Panc1 (cell line): ENCODE data around the gene MTFP1. TPM values are rescaled to one million over a fixed set of nuclear protein-coding genes. Genes with fewer than 3 reads are reported as not detected.

ENCODE experiments used
- ATAC-seq: fragments of 200-7000 bp; cut with Tn5 transposase; 2 replicates; pipeline ENCODE4 v1.9.1; 2020; ENCODE audit warnings: mild to moderate bottlenecking, moderate library complexity
- BruUV-seq: library from RNA; stranded (reverse); fragments of 400-500 nt; replicated peaks from 2 replicates; lab custom pipeline; 2021; lab: Mats Ljungman, UMichigan
- CTCF ChIA-PET: fragments of 300-600 bp; sonication (Branson Sonifier 250); formaldehyde crosslinking; loops from one replicate; lab custom pipeline; 2022; ENCODE audit warnings: antibody characterized with exemption; lab: Charles Lee
- POLR2A ChIA-PET: fragments of 300-600 bp; sonication (Branson Sonifier 250); formaldehyde crosslinking; loops from one replicate; lab custom pipeline; 2022; ENCODE audit warnings: antibody characterized with exemption; lab: Charles Lee
- DNase-seq: peaks from one replicate; pipeline ENCODE4 v3.0.0-alpha.2; 2010; ENCODE audit warnings: low read depth, low spot score
- H3K27ac ChIP-seq: 2 replicates; pipeline ENCODE4 v1.5.1; 2011; ENCODE audit warnings: mild to moderate bottlenecking, low read length, inconsistent platforms
- H3K27me3 ChIP-seq: fragments of 200-500 bp; sonication (Bioruptor generic); 2 replicates; pipeline ENCODE4 v1.6.0; 2014; ENCODE audit warnings: low read length, inconsistent platforms; ENCODE audit not compliant: control insufficient read depth, insufficient read depth
- H3K36me3 ChIP-seq: fragments of 200-500 bp; sonication (Bioruptor generic); 2 replicates; pipeline ENCODE4 v1.5.1; 2014; ENCODE audit warnings: inconsistent platforms, mild to moderate bottlenecking, low read length, moderate library complexity; ENCODE audit not compliant: control insufficient read depth, insufficient read depth
- H3K4me1 ChIP-seq: 2 replicates; pipeline ENCODE4 v1.5.1; 2011; ENCODE audit warnings: inconsistent platforms, mild to moderate bottlenecking, low read length, moderate library complexity; ENCODE audit not compliant: control insufficient read depth, insufficient read depth
- H3K4me3 ChIP-seq, 2 experiments: 2 replicates each; pipeline ENCODE4 v1.5.1; 2011 to 2012; ENCODE audit warnings: low read depth in 2 of 2, low read length in 2 of 2, mild to moderate bottlenecking in 2 of 2, inconsistent platforms in 1 of 2, moderate library complexity in 1 of 2
- H3K9me3 ChIP-seq: fragments of 200-500 bp; sonication (Bioruptor generic); 2 replicates; pipeline ENCODE4 v1.5.1; 2014; ENCODE audit warnings: low read depth, mild to moderate bottlenecking, inconsistent platforms, low read length, moderate library complexity; ENCODE audit not compliant: control insufficient read depth, insufficient read depth
- POLR2AphosphoS5 ChIP-seq: IDR thresholded peaks from 2 replicates; pipeline ENCODE4 v1.6.1; 2012; ENCODE audit warnings: mild to moderate bottlenecking, low read depth, low read length, moderate library complexity
- SIN3A ChIP-seq: IDR thresholded peaks from 2 replicates; pipeline ENCODE4 v1.6.1; 2012; ENCODE audit warnings: low read depth, mild to moderate bottlenecking, low read length, moderate library complexity, borderline replicate concordance; ENCODE audit not compliant: insufficient read depth
- TCF7L2 ChIP-seq: IDR thresholded peaks from 2 replicates; pipeline ENCODE4 v1.6.1; 2011; ENCODE audit warnings: mild to moderate bottlenecking, low read depth, low read length, inconsistent platforms
- in situ Hi-C: cut with HindIII; loops from 2 replicates; pipeline ENCODE4 v1.10.0; 2016; ENCODE audit warnings: low sequenced_read_pairs, low pct_unique_long_range_greater_than_20kb
- intact Hi-C: fragments of 100-400 bp; cut with micrococcal nuclease; formaldehyde crosslinking; loops from one replicate; pipeline ENCODE4 v1.10.0; 2022; ENCODE audit not compliant: unreplicated experiment
- total RNA-seq: library from RNA; stranded (reverse); gene quantifications from one replicate; pipeline ENCODE4 v1.2.1, GENCODE V29; 2021; ENCODE audit not compliant: unreplicated experiment
- TF ChIP-seq, protein P1 (sequence below), 2 experiments: IDR thresholded peaks; 2 replicates each; pipeline ENCODE4 v1.6.1; 2011 to 2012; ENCODE audit warnings: low read depth in 2 of 2, control low read depth in 1 of 2, low read length in 1 of 2, mild to moderate bottlenecking in 1 of 2, moderate library complexity in 1 of 2; ENCODE audit not compliant: insufficient read depth in 1 of 2
- TF ChIP-seq, protein P2 (sequence below): fragments of 450-650 bp; IDR thresholded peaks from 2 replicates; pipeline ENCODE4 v1.5.1; 2017; ENCODE audit warnings: mild to moderate bottlenecking

The MTFP1 gene
- total RNA-seq, 1 experiment from 2014 or later = 21.5 TPM

DNA sequence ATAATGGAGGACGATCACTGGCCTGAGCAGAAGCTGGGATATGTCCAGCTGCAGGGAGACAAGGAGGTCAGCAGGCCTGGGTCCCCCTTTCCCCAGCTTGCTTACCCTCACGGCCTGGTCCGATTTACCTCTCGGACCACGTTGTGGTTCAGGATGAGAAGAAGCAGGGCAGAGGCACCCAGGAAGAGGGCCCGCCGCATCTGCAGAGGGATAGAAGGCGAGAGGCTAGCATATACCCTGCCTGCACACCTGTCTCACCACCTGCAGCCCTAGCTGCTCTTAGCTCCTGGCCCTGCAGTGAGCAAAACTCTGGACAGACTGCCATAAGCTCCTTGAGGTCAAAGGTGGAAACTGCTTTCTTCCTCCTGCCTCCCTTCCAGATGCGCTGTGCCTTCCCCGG, 39.6 kb upstream of the MTFP1 start:
- in situ Hi-C loops (no loop called here), intact Hi-C loops (loop anchor here (5.0 kb wide), 1 partner anchor 99 kb away; the partner anchor contains the start of gene CASTOR1)
- Histone ChIP-seq H3K4me1 (peaks cover 6% of the 10 kb centered on the region; the same call in 1 of the 2 replicates), H3K27me3 (no peaks in the 10 kb centered on the region), H3K9me3 (no peaks in the 10 kb centered on the region), H3K4me3 (peak overlapping the region in 1 of 2 experiments; percentile 60; a peak in 3 of 4 replicates), H3K36me3 (peaks cover 2% of the 10 kb centered on the region; the same call in 1 of the 2 replicates), H3K27ac (no peak overlapping the region; the same call in 1 of the 2 replicates)
- TSS peak; percentile 85 for BruUV-seq
- TF ChIP-seq SIN3A (no peak), POLR2AphosphoS5 (no peak), TCF7L2 (no peak)
- TF ChIP-seq, protein P1, sequence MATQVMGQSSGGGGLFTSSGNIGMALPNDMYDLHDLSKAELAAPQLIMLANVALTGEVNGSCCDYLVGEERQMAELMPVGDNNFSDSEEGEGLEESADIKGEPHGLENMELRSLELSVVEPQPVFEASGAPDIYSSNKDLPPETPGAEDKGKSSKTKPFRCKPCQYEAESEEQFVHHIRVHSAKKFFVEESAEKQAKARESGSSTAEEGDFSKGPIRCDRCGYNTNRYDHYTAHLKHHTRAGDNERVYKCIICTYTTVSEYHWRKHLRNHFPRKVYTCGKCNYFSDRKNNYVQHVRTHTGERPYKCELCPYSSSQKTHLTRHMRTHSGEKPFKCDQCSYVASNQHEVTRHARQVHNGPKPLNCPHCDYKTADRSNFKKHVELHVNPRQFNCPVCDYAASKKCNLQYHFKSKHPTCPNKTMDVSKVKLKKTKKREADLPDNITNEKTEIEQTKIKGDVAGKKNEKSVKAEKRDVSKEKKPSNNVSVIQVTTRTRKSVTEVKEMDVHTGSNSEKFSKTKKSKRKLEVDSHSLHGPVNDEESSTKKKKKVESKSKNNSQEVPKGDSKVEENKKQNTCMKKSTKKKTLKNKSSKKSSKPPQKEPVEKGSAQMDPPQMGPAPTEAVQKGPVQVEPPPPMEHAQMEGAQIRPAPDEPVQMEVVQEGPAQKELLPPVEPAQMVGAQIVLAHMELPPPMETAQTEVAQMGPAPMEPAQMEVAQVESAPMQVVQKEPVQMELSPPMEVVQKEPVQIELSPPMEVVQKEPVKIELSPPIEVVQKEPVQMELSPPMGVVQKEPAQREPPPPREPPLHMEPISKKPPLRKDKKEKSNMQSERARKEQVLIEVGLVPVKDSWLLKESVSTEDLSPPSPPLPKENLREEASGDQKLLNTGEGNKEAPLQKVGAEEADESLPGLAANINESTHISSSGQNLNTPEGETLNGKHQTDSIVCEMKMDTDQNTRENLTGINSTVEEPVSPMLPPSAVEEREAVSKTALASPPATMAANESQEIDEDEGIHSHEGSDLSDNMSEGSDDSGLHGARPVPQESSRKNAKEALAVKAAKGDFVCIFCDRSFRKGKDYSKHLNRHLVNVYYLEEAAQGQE (IDR thresholded peaks at IDR 0.05; ENCODE audit: insufficient read depth in 1 of 2, low read depth in 2 of 2, low read length in 1 of 2) = no peak
- TF ChIP-seq, protein P2, sequence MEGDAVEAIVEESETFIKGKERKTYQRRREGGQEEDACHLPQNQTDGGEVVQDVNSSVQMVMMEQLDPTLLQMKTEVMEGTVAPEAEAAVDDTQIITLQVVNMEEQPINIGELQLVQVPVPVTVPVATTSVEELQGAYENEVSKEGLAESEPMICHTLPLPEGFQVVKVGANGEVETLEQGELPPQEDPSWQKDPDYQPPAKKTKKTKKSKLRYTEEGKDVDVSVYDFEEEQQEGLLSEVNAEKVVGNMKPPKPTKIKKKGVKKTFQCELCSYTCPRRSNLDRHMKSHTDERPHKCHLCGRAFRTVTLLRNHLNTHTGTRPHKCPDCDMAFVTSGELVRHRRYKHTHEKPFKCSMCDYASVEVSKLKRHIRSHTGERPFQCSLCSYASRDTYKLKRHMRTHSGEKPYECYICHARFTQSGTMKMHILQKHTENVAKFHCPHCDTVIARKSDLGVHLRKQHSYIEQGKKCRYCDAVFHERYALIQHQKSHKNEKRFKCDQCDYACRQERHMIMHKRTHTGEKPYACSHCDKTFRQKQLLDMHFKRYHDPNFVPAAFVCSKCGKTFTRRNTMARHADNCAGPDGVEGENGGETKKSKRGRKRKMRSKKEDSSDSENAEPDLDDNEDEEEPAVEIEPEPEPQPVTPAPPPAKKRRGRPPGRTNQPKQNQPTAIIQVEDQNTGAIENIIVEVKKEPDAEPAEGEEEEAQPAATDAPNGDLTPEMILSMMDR = no peak
- ChIA-PET POLR2A (no interaction called here), CTCF (no interaction called here)
- no peak for ATAC-seq
- no peak for DNase-seq

DNA sequence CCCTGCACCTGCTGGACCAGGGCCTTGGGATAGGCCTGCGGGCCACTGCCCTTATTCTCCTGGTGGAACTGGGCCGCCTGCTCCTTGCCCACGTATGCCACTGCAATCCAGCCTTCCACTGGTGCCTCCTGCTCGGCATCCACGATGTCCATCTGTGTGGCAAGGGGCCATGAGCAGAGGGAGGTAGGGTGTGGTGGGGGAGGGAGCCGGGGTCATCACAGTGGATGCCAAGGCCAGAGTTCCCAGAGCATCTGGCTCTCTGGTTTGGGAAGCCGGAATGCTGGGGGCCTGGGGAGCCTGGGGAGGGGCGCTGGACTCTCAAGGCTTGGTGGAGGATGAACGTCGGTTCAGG, 39.0 kb upstream of the MTFP1 start:
- Histone ChIP-seq H3K36me3 (peaks cover 2% of the 10 kb centered on the region; the same call in 1 of the 2 replicates), H3K4me1 (peaks cover 6% of the 10 kb centered on the region; the same call in 1 of the 2 replicates), H3K9me3 (no peaks in the 10 kb centered on the region), H3K27ac (peak overlapping the region; percentile 79), H3K27me3 (no peaks in the 10 kb centered on the region), H3K4me3 (peak overlapping the region; percentile 49 to 60)
- TF ChIP-seq, protein P2 = no peak
- no peak for TF ChIP-seq SIN3A
- TF ChIP-seq POLR2AphosphoS5 = no peak
- no peak for TF ChIP-seq TCF7L2
- TF ChIP-seq, protein P1 (IDR thresholded peaks at IDR 0.05; ENCODE audit: insufficient read depth in 1 of 2, low read depth in 2 of 2, low read length in 1 of 2) = no peak
- in situ Hi-C loops = no loop called here
- ATAC-seq (0 out of 2 replicates have a peak, but pooled peaks have one; percentile 1), DNase-seq (no peak)
- CTCF ChIA-PET = no interaction called here
- BruUV-seq = no TSS peak
- POLR2A ChIA-PET = no interaction called here
- intact Hi-C loops = loop anchor here (5.0 kb wide), 1 partner anchor 99 kb away; the partner anchor contains the start of gene CASTOR1
